ENCODE results near the gene TMC1.
A peak's percentile ranks its signal among the peaks of the same experiment; 100 is the strongest.

Gene TMC1

GRCh38 chr9:72826996-72827949 lies 305.9 kb downstream of the TMC1 start:
- no peak overlapping the region for H3K4me3 ChIP-seq (ENCODE audit: low read length)
- DNase-seq (ENCODE audit: low read depth), result no peak
- TF ChIP-seq CTCF (conservative IDR thresholded peaks at IDR 0.05; ENCODE audit: low read length), result no peak

- H3K4me3 ChIP-seq (ENCODE audit: low read length), result no peak overlapping the region
- DNase-seq (ENCODE audit: low read depth), result no peak
- TF ChIP-seq CTCF (conservative IDR thresholded peaks at IDR 0.05; ENCODE audit: low read length), result no peak
Measured at GRCh38 chr9:72827950-72828731, 306.7 kb downstream of the TMC1 start.

GRCh38 chr9:72834994-72835393 lies 313.6 kb downstream of the TMC1 start:
- TF ChIP-seq CTCF (conservative IDR thresholded peaks at IDR 0.05; ENCODE audit: low read length), result no peak
- DNase-seq (ENCODE audit: low read depth), result no peak

GRCh38 chr9:72836790-72837189 lies 315.4 kb downstream of the TMC1 start:
- DNase-seq (ENCODE audit: low read depth), result no peak
- TF ChIP-seq CTCF (conservative IDR thresholded peaks at IDR 0.05; ENCODE audit: low read length), result no peak
- no peak overlapping the region for H3K4me3 ChIP-seq (ENCODE audit: low read length)

More at GRCh38 chr9:72834994-72835393, 313.6 kb downstream of the TMC1 start:
- H3K4me3 ChIP-seq (ENCODE audit: low read length), result no peak overlapping the region

- TF ChIP-seq CTCF (conservative IDR thresholded peaks at IDR 0.05; ENCODE audit: low read length), result no peak
- peak; percentile 25 for DNase-seq (ENCODE audit: low read depth)
Measured at GRCh38 chr9:72839085-72839484, 317.7 kb downstream of the TMC1 start.

GRCh38 chr9:72843520-72844439 lies 322.4 kb downstream of the TMC1 start:
- no peak for DNase-seq (ENCODE audit: low read depth)
- TF ChIP-seq CTCF (conservative IDR thresholded peaks at IDR 0.05; ENCODE audit: low read length), result peak; percentile 3; the same call in 1 of the 2 replicates
- no peak overlapping the region for H3K4me3 ChIP-seq (ENCODE audit: low read length)

More at GRCh38 chr9:72839085-72839484, 317.7 kb downstream of the TMC1 start:
- H3K4me3 ChIP-seq (ENCODE audit: low read length), result no peak overlapping the region
